Measurements from ENCODE around the gene NEK4. TPM values are rescaled to one million over a fixed set of nuclear protein-coding genes. Genes with fewer than 3 reads are reported as not detected.

NEK4 gene
- polyA plus RNA-seq, 1 of the 3 experiments (the other 2 are of a cell fraction): 8.8 TPM

DNA sequence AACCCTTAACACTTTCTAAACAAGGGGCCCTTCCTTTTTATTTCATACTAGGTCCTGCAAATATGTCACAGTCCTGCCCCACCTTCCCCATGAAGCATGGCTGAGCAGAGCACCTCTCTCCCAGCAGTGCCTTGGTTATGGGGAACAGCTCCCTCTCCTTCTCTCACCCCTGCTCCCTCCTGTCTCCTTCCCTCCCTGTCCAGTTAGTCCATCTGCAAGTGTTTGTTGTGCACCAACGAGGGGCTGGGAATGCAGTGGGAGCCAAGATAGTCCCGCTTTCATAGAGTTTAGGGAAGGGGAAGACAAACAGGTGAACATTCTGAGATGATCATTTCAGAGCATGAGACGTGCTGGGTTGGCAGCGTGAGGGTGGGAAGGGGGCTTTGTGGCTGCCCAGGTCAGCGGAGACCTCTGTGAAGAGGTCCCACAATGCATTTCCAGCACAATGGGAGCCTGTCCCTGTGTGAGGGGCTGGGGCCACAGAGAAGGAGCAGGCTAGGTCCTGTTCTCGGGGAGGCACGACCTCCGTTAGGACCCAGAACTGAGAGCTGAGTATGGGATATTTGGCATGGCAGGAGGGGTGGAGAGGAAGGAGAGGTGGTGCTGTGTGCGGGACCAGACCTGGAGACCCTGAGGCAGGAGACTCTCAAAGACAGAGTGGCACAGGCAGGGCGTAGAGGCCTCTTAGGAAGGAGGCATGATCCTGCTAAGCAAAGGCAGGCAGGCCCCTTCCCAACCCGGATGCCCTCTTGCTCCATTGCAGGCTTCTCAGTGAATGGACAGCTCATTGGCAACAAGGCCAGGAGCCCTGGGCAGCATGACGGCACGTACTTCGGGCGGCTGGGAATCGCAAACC, 18.4 kb upstream of the NEK4 start:
- Histone ChIP-seq H3K4me1 (ENCODE audit: control insufficient read depth in 1 of 2, insufficient read depth in 2 of 2, low read depth in 1 of 2, low read length in 1 of 2) (peaks cover 0 to 3% of the 10 kb centered on the region in 2 experiments; a peak in 1 of 4 replicates), H2AFZ (ENCODE audit: low read depth) (no peak overlapping the region), H3K27ac (ENCODE audit: low read depth in 2 of 2, low read length in 1 of 2) (no peak overlapping the region), H4K20me1 (ENCODE audit: insufficient read depth) (no peaks in the 10 kb centered on the region), H3F3A (replicated peaks; ENCODE audit: insufficient read depth) (no peaks in the 10 kb centered on the region), H3K4me3 (ENCODE audit: low read depth in 2 of 2, low read length in 1 of 2) (no peak overlapping the region), H3K79me2 (ENCODE audit: insufficient read depth) (no peaks in the 10 kb centered on the region), H3K4me2 (no peak overlapping the region), H3K9me2 (no peaks in the 10 kb centered on the region), H3K27me3 (ENCODE audit: insufficient read depth) (no peaks in the 10 kb centered on the region), H3K9ac (no peak overlapping the region), H3K36me3 (replicated peaks in 1 of 2; ENCODE audit: control insufficient read depth in 1 of 2, insufficient read depth in 2 of 2, low read length in 1 of 2) (no peaks in the 10 kb centered on the region), H3K9me3 (no peaks in the 10 kb centered on the region)
- DNase-seq: no peak
- ChIA-PET POLR2A (no interaction called here), CTCF (interaction anchor here (1.5 kb wide), 1 partner anchor 22 kb away, joined by 3 read pairs; no protein-coding TSS in a partner anchor)
- 75% methylated on average over 10 of the region's 16 CpGs for WGBS (ENCODE audit: low lambda C conversion rate)
- TF ChIP-seq POLR2AphosphoS5 (IDR thresholded peaks at IDR 0.05; ENCODE audit: low read depth, low read length): no peak

DNA sequence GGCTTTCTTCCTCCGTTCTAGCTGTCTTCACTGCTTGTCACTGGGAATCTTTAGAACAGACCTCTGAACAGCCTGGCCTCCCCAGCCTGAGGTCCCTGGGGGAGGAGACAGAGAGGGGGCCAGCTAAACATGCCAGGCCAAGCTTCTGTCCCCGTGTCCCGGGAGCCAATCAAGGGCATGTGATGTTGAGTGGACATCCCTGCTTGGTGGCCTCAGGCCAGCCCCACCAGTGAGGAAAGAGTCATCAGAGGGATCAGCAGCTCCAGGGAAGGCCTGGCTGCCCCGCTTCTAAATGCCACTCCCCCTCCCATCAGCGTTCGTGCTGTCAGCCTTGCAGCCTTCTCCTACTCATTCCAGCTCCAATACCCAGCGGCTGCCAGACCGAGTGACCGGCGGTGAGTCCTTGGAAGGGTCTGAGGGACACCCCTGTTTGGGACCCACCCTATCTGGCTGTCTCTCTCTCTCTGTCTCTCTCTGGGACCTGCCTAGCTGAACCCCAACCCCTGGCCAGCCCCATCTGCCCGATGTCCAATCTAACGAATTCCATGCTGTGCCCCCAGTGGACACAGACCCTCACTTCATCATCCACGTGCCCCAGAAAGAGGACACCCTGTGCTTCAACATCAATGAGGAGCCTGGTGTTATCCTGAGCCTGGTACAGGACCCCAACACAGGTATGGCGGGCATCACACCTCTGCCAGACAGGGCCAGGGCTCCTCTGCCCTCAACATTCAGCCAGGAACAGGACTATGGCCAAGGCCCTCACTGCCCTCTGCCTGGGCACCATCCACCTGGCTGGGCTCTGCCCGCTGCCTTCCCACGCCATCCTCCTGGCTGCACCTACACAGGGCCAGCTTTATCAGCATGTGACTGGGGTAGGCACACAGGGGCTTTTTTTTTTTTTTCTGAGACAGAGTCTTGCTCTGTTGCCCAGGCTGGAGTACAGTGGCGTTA, 17.2 kb upstream of the NEK4 start:
- Histone ChIP-seq H3K9ac (no peak overlapping the region), H3K4me2 (no peak overlapping the region), H3K27me3 (ENCODE audit: insufficient read depth) (no peaks in the 10 kb centered on the region), H3K27ac (ENCODE audit: low read depth in 2 of 2, low read length in 1 of 2) (no peak overlapping the region), H3K36me3 (replicated peaks in 1 of 2; ENCODE audit: control insufficient read depth in 1 of 2, insufficient read depth in 2 of 2, low read length in 1 of 2) (no peaks in the 10 kb centered on the region), H2AFZ (ENCODE audit: low read depth) (no peak overlapping the region), H4K20me1 (ENCODE audit: insufficient read depth) (no peaks in the 10 kb centered on the region), H3K79me2 (ENCODE audit: insufficient read depth) (no peaks in the 10 kb centered on the region), H3K4me3 (ENCODE audit: low read depth in 2 of 2, low read length in 1 of 2) (no peak overlapping the region), H3K9me3 (no peaks in the 10 kb centered on the region), H3K4me1 (ENCODE audit: control insufficient read depth in 1 of 2, insufficient read depth in 2 of 2, low read depth in 1 of 2, low read length in 1 of 2) (peaks cover 0 to 2% of the 10 kb centered on the region in 2 experiments; a peak in 1 of 4 replicates), H3F3A (replicated peaks; ENCODE audit: insufficient read depth) (no peaks in the 10 kb centered on the region), H3K9me2 (no peaks in the 10 kb centered on the region)
- DNase-seq: no peak
- CTCF ChIA-PET: interaction anchor here (1.5 kb wide), 1 partner anchor 23 kb away, joined by 3 read pairs; no protein-coding TSS in a partner anchor
- WGBS (ENCODE audit: low lambda C conversion rate): 68% methylated on average over 13 of the region's 17 CpGs
- POLR2A ChIA-PET: no interaction called here
- no peak for TF ChIP-seq GABPA (IDR thresholded peaks at IDR 0.05; ENCODE audit: low read depth)
- TF ChIP-seq JUND (IDR thresholded peaks at IDR 0.05): no peak
- no peak for TF ChIP-seq YY1 (IDR thresholded peaks at IDR 0.05; ENCODE audit: low read depth)
- TF ChIP-seq, protein P1, sequence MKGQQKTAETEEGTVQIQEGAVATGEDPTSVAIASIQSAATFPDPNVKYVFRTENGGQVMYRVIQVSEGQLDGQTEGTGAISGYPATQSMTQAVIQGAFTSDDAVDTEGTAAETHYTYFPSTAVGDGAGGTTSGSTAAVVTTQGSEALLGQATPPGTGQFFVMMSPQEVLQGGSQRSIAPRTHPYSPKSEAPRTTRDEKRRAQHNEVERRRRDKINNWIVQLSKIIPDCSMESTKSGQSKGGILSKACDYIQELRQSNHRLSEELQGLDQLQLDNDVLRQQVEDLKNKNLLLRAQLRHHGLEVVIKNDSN (IDR thresholded peaks at IDR 0.05; ENCODE audit: borderline replicate concordance, low read depth): no peak
- TF ChIP-seq NRF1 (IDR thresholded peaks at IDR 0.05; ENCODE audit: low read depth, low read length): no peak
- no peak for TF ChIP-seq CHD2 (IDR thresholded peaks at IDR 0.05; ENCODE audit: low read length, partially characterized antibody)
- TF ChIP-seq, protein P2, sequence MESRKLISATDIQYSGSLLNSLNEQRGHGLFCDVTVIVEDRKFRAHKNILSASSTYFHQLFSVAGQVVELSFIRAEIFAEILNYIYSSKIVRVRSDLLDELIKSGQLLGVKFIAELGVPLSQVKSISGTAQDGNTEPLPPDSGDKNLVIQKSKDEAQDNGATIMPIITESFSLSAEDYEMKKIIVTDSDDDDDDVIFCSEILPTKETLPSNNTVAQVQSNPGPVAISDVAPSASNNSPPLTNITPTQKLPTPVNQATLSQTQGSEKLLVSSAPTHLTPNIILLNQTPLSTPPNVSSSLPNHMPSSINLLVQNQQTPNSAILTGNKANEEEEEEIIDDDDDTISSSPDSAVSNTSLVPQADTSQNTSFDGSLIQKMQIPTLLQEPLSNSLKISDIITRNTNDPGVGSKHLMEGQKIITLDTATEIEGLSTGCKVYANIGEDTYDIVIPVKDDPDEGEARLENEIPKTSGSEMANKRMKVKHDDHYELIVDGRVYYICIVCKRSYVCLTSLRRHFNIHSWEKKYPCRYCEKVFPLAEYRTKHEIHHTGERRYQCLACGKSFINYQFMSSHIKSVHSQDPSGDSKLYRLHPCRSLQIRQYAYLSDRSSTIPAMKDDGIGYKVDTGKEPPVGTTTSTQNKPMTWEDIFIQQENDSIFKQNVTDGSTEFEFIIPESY (IDR thresholded peaks at IDR 0.05; ENCODE audit: borderline replicate concordance, low read depth): no peak
